ENCODE data around the gene STXBP4.

DNA sequence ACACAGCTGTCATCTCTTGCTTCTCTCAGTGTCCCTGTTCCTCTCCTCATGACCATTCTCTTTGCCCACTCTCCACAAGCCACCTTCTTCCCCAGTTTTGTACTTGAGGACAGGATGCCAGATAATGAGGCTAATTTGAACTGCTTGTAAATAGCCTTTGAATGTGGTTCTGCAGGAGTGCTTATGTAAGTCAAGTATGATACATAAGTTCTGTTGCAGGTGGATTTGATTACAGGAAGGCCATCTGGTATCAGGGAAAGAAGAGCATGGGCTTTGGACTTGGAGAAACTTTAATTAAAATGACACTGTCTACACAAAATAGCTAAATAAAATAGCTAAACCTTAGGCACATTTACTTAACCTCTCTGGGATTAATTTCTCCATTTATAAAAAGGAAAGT, 176.0 kb downstream of the STXBP4 start:
- TF ChIP-seq, protein P1, sequence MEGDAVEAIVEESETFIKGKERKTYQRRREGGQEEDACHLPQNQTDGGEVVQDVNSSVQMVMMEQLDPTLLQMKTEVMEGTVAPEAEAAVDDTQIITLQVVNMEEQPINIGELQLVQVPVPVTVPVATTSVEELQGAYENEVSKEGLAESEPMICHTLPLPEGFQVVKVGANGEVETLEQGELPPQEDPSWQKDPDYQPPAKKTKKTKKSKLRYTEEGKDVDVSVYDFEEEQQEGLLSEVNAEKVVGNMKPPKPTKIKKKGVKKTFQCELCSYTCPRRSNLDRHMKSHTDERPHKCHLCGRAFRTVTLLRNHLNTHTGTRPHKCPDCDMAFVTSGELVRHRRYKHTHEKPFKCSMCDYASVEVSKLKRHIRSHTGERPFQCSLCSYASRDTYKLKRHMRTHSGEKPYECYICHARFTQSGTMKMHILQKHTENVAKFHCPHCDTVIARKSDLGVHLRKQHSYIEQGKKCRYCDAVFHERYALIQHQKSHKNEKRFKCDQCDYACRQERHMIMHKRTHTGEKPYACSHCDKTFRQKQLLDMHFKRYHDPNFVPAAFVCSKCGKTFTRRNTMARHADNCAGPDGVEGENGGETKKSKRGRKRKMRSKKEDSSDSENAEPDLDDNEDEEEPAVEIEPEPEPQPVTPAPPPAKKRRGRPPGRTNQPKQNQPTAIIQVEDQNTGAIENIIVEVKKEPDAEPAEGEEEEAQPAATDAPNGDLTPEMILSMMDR (conservative IDR thresholded peaks at IDR 0.05; ENCODE audit: low read depth in 2 of 2): no peak
- TF ChIP-seq POLR2AphosphoS5 (IDR thresholded peaks at IDR 0.05; ENCODE audit: low read depth): no peak
- TF ChIP-seq EZH2phosphoT487 (IDR thresholded peaks at IDR 0.05; ENCODE audit: unreplicated experiment): no peak
- TF ChIP-seq, protein P2, sequence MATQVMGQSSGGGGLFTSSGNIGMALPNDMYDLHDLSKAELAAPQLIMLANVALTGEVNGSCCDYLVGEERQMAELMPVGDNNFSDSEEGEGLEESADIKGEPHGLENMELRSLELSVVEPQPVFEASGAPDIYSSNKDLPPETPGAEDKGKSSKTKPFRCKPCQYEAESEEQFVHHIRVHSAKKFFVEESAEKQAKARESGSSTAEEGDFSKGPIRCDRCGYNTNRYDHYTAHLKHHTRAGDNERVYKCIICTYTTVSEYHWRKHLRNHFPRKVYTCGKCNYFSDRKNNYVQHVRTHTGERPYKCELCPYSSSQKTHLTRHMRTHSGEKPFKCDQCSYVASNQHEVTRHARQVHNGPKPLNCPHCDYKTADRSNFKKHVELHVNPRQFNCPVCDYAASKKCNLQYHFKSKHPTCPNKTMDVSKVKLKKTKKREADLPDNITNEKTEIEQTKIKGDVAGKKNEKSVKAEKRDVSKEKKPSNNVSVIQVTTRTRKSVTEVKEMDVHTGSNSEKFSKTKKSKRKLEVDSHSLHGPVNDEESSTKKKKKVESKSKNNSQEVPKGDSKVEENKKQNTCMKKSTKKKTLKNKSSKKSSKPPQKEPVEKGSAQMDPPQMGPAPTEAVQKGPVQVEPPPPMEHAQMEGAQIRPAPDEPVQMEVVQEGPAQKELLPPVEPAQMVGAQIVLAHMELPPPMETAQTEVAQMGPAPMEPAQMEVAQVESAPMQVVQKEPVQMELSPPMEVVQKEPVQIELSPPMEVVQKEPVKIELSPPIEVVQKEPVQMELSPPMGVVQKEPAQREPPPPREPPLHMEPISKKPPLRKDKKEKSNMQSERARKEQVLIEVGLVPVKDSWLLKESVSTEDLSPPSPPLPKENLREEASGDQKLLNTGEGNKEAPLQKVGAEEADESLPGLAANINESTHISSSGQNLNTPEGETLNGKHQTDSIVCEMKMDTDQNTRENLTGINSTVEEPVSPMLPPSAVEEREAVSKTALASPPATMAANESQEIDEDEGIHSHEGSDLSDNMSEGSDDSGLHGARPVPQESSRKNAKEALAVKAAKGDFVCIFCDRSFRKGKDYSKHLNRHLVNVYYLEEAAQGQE (IDR thresholded peaks at IDR 0.05; ENCODE audit: unreplicated experiment): no peak
- TF ChIP-seq JUNB (IDR thresholded peaks at IDR 0.05; ENCODE audit: unreplicated experiment): no peak
- no peak for TF ChIP-seq ZNF114 (CRISPR knock-in tag; IDR thresholded peaks at IDR 0.05)
- no peak for TF ChIP-seq EZH2 (IDR thresholded peaks at IDR 0.05; ENCODE audit: low read depth, unreplicated experiment)
- TF ChIP-seq CREB1 (CRISPR knock-in tag; IDR thresholded peaks at IDR 0.05; ENCODE audit: low read depth): no peak
- TF ChIP-seq, protein P3, sequence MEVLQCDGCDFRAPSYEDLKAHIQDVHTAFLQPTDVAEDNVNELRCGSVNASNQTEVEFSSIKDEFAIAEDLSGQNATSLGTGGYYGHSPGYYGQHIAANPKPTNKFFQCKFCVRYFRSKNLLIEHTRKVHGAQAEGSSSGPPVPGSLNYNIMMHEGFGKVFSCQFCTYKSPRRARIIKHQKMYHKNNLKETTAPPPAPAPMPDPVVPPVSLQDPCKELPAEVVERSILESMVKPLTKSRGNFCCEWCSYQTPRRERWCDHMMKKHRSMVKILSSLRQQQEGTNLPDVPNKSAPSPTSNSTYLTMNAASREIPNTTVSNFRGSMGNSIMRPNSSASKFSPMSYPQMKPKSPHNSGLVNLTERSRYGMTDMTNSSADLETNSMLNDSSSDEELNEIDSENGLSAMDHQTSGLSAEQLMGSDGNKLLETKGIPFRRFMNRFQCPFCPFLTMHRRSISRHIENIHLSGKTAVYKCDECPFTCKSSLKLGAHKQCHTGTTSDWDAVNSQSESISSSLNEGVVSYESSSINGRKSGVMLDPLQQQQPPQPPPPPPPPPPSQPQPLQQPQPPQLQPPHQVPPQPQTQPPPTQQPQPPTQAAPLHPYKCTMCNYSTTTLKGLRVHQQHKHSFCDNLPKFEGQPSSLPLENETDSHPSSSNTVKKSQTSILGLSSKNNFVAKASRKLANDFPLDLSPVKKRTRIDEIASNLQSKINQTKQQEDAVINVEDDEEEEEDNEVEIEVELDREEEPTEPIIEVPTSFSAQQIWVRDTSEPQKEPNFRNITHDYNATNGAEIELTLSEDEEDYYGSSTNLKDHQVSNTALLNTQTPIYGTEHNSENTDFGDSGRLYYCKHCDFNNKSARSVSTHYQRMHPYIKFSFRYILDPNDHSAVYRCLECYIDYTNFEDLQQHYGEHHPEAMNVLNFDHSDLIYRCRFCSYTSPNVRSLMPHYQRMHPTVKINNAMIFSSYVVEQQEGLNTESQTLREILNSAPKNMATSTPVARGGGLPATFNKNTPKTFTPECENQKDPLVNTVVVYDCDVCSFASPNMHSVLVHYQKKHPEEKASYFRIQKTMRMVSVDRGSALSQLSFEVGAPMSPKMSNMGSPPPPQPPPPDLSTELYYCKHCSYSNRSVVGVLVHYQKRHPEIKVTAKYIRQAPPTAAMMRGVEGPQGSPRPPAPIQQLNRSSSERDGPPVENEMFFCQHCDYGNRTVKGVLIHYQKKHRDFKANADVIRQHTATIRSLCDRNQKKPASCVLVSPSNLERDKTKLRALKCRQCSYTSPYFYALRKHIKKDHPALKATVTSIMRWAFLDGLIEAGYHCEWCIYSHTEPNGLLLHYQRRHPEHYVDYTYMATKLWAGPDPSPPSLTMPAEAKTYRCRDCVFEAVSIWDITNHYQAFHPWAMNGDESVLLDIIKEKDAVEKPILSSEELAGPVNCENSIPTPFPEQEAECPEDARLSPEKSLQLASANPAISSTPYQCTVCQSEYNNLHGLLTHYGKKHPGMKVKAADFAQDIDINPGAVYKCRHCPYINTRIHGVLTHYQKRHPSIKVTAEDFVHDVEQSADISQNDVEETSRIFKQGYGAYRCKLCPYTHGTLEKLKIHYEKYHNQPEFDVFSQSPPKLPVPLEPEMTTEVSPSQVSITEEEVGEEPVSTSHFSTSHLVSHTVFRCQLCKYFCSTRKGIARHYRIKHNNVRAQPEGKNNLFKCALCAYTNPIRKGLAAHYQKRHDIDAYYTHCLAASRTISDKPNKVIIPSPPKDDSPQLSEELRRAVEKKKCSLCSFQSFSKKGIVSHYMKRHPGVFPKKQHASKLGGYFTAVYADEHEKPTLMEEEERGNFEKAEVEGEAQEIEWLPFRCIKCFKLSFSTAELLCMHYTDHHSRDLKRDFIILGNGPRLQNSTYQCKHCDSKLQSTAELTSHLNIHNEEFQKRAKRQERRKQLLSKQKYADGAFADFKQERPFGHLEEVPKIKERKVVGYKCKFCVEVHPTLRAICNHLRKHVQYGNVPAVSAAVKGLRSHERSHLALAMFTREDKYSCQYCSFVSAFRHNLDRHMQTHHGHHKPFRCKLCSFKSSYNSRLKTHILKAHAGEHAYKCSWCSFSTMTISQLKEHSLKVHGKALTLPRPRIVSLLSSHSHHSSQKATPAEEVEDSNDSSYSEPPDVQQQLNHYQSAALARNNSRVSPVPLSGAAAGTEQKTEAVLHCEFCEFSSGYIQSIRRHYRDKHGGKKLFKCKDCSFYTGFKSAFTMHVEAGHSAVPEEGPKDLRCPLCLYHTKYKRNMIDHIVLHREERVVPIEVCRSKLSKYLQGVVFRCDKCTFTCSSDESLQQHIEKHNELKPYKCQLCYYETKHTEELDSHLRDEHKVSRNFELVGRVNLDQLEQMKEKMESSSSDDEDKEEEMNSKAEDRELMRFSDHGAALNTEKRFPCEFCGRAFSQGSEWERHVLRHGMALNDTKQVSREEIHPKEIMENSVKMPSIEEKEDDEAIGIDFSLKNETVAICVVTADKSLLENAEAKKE (CRISPR knock-in tag; IDR thresholded peaks at IDR 0.05): no peak
- TF ChIP-seq, protein P4, sequence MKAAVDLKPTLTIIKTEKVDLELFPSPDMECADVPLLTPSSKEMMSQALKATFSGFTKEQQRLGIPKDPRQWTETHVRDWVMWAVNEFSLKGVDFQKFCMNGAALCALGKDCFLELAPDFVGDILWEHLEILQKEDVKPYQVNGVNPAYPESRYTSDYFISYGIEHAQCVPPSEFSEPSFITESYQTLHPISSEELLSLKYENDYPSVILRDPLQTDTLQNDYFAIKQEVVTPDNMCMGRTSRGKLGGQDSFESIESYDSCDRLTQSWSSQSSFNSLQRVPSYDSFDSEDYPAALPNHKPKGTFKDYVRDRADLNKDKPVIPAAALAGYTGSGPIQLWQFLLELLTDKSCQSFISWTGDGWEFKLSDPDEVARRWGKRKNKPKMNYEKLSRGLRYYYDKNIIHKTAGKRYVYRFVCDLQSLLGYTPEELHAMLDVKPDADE (IDR thresholded peaks at IDR 0.05): no peak
- TF ChIP-seq STAT1 (IDR thresholded peaks at IDR 0.05; ENCODE audit: unreplicated experiment): no peak
